ENCODE results near the gene RALGAPA2. TPM values are rescaled to one million over a fixed set of nuclear protein-coding genes. Genes with fewer than 3 reads are reported as not detected.

The RALGAPA2 gene
- polyA plus RNA-seq, 1 donor from 2014 or later: 21.8 TPM

GRCh38 chr20:20437314-20437713, 275.1 kb downstream of the RALGAPA2 start:
- no peaks in the 10 kb centered on the region for H3K27me3 ChIP-seq (ENCODE audit: insufficient read depth, low read depth, low read length)
- no peaks in the 10 kb centered on the region for H4K20me1 ChIP-seq (ENCODE audit: insufficient read depth)
- TF ChIP-seq TAF1 (IDR thresholded peaks at IDR 0.05; ENCODE audit: low read depth): no peak
- no peak for TF ChIP-seq EP300 (conservative IDR thresholded peaks at IDR 0.05; ENCODE audit: poor library complexity, severe bottlenecking)
- TF ChIP-seq REST (IDR thresholded peaks at IDR 0.05; ENCODE audit: borderline replicate concordance): no peak
- no peak for TF ChIP-seq RAD21 (conservative IDR thresholded peaks at IDR 0.05)
- TF ChIP-seq CTCF (IDR thresholded peaks at IDR 0.05; ENCODE audit: poor library complexity, severe bottlenecking): no peak
- no peak for TF ChIP-seq POLR2AphosphoS5 (IDR thresholded peaks at IDR 0.05)
- no peak for TF ChIP-seq MXI1 (conservative IDR thresholded peaks at IDR 0.05; ENCODE audit: poor library complexity, severe bottlenecking)
- TF ChIP-seq SMC3 (conservative IDR thresholded peaks at IDR 0.05; ENCODE audit: poor library complexity): no peak
- TF ChIP-seq EZH2 (IDR thresholded peaks at IDR 0.05; ENCODE audit: borderline replicate concordance, insufficient read depth, low read length, poor library complexity, severe bottlenecking): no peak
- no peaks in the 10 kb centered on the region for H3F3A ChIP-seq (ENCODE audit: insufficient read depth, low read length, poor library complexity, severe bottlenecking)
- H3K9ac ChIP-seq (ENCODE audit: low read length): no peak overlapping the region
- no peaks in the 10 kb centered on the region for H3K9me3 ChIP-seq (ENCODE audit: low read length)
- H3K4me2 ChIP-seq (ENCODE audit: low read length): no peak overlapping the region
- H3K36me3 ChIP-seq (ENCODE audit: insufficient read depth, low read length): no peaks in the 10 kb centered on the region
- H2AFZ ChIP-seq (ENCODE audit: low read depth, low read length): no peak overlapping the region
- no peaks in the 10 kb centered on the region for H3K9me2 ChIP-seq (ENCODE audit: insufficient read depth, low read length)
- no peak overlapping the region for H3K27ac ChIP-seq (ENCODE audit: low read length)
- H3K79me2 ChIP-seq (replicated peaks; ENCODE audit: insufficient read depth, low read length): no peaks in the 10 kb centered on the region
- no peak overlapping the region for H3K4me3 ChIP-seq (ENCODE audit: low read length)

GRCh38 chr20:20436689-20437088, 275.8 kb downstream of the RALGAPA2 start:
- no peak overlapping the region for H3K4me3 ChIP-seq (ENCODE audit: low read length)
- H3K4me2 ChIP-seq (ENCODE audit: low read length): no peak overlapping the region
- no peak overlapping the region for H3K27ac ChIP-seq (ENCODE audit: low read length)

More at GRCh38 chr20:20436689-20437088, 275.8 kb downstream of the RALGAPA2 start:
- no peaks in the 10 kb centered on the region for H3K36me3 ChIP-seq (ENCODE audit: insufficient read depth, low read length)
- no peaks in the 10 kb centered on the region for H3F3A ChIP-seq (ENCODE audit: insufficient read depth, low read length, poor library complexity, severe bottlenecking)
- no peaks in the 10 kb centered on the region for H3K9me2 ChIP-seq (ENCODE audit: insufficient read depth, low read length)
- TF ChIP-seq EP300 (conservative IDR thresholded peaks at IDR 0.05; ENCODE audit: poor library complexity, severe bottlenecking) (no peak), EZH2 (IDR thresholded peaks at IDR 0.05; ENCODE audit: borderline replicate concordance, insufficient read depth, low read length, poor library complexity, severe bottlenecking) (no peak), TAF1 (IDR thresholded peaks at IDR 0.05; ENCODE audit: low read depth) (no peak), REST (IDR thresholded peaks at IDR 0.05; ENCODE audit: borderline replicate concordance) (no peak), SMC3 (conservative IDR thresholded peaks at IDR 0.05; ENCODE audit: poor library complexity) (no peak), RAD21 (conservative IDR thresholded peaks at IDR 0.05) (no peak), CTCF (IDR thresholded peaks at IDR 0.05; ENCODE audit: poor library complexity, severe bottlenecking) (no peak), MXI1 (conservative IDR thresholded peaks at IDR 0.05; ENCODE audit: poor library complexity, severe bottlenecking) (no peak), POLR2AphosphoS5 (IDR thresholded peaks at IDR 0.05) (no peak)
- no peak overlapping the region for H3K9ac ChIP-seq (ENCODE audit: low read length)
- no peaks in the 10 kb centered on the region for H4K20me1 ChIP-seq (ENCODE audit: insufficient read depth)
- no peaks in the 10 kb centered on the region for H3K79me2 ChIP-seq (replicated peaks; ENCODE audit: insufficient read depth, low read length)
- H3K9me3 ChIP-seq (ENCODE audit: low read length): no peaks in the 10 kb centered on the region
- no peaks in the 10 kb centered on the region for H3K27me3 ChIP-seq (ENCODE audit: insufficient read depth, low read depth, low read length)
- H2AFZ ChIP-seq (ENCODE audit: low read depth, low read length): no peak overlapping the region

All from neural cell (in vitro differentiated cells).